Tibial nerve (tissue), 4 donors: ENCODE measurements around the gene PPP1R14C.

Experiments
- EP300 ChIP-seq, 2 donors: sonication (generic); formaldehyde crosslinking; IDR thresholded peaks; one replicate each; pipeline ENCODE4 v1.6.1; 2017; ENCODE audit warnings: antibody characterized with exemption in 2 of 2, mild to moderate bottlenecking in 1 of 2
- TF ChIP-seq, protein P1 (sequence below), 5 experiments: fragments of 200-600 bp in 3 of 5; fragments of 450-650 bp in 2 of 5; sonication (generic) in 3 of 5; IDR thresholded peaks; one replicate each; pipeline ENCODE4 v1.5.1; 2016 to 2019; ENCODE audit warnings: antibody characterized with exemption in 5 of 5, mild to moderate bottlenecking in 3 of 5, moderate library complexity in 2 of 5

DNA sequence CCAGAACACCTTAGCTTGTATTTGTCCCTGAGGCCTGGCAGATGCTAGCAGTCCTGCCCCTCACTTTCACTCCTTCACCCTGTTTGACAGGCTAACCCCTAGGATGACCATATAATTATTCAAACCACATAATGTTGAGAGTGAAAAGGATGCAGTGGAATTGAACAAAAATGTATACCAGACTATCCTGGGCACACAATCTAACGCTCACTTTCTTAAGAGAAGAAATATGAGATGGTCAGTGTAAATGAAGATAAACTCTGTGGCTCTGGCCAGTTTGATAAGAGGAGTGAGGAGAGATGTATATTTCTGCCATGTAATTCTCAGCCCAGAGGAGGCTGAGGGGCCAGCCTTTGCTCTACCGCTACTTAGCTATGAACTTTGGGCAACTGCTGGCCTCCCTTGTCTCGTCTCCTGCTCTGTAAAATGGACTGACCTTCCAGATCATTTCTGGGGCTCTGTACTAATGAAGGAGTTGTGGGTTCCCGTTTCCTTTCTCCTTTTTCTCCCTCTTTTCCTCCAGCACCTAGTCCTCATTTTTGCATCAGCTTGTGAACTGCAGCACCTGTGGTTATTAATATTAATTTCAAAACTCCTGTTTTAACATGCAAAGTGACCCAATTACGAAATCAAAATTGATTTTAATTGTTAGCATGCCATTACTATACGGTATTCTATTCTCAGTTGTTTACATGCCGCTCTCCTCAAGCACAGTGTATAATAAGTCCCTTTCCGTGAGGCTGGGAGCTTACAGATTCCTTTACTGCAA, 133.5 kb downstream of the PPP1R14C start:
- TF ChIP-seq, protein P1, sequence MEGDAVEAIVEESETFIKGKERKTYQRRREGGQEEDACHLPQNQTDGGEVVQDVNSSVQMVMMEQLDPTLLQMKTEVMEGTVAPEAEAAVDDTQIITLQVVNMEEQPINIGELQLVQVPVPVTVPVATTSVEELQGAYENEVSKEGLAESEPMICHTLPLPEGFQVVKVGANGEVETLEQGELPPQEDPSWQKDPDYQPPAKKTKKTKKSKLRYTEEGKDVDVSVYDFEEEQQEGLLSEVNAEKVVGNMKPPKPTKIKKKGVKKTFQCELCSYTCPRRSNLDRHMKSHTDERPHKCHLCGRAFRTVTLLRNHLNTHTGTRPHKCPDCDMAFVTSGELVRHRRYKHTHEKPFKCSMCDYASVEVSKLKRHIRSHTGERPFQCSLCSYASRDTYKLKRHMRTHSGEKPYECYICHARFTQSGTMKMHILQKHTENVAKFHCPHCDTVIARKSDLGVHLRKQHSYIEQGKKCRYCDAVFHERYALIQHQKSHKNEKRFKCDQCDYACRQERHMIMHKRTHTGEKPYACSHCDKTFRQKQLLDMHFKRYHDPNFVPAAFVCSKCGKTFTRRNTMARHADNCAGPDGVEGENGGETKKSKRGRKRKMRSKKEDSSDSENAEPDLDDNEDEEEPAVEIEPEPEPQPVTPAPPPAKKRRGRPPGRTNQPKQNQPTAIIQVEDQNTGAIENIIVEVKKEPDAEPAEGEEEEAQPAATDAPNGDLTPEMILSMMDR (IDR thresholded peaks at IDR 0.05), result no peak
- TF ChIP-seq EP300 (IDR thresholded peaks at IDR 0.05), result no peak
